ENCODE results near the gene OLFM2. TPM values are rescaled to one million over a fixed set of nuclear protein-coding genes. Genes with fewer than 3 reads are reported as not detected.

OLFM2 gene
- total and polyA plus RNA-seq, 9 of the 15 experiments (the other 6 are each of a cell fraction or from before 2014, with no cell fraction given) = 0.10 to 0.33 (median 0.23) TPM; not detected in 4

GRCh38 chr19:9818734-9819595 lies 117.3 kb downstream of the OLFM2 start, which contains the start of gene FBXL12 (continued):
- TF ChIP-seq, protein P1, sequence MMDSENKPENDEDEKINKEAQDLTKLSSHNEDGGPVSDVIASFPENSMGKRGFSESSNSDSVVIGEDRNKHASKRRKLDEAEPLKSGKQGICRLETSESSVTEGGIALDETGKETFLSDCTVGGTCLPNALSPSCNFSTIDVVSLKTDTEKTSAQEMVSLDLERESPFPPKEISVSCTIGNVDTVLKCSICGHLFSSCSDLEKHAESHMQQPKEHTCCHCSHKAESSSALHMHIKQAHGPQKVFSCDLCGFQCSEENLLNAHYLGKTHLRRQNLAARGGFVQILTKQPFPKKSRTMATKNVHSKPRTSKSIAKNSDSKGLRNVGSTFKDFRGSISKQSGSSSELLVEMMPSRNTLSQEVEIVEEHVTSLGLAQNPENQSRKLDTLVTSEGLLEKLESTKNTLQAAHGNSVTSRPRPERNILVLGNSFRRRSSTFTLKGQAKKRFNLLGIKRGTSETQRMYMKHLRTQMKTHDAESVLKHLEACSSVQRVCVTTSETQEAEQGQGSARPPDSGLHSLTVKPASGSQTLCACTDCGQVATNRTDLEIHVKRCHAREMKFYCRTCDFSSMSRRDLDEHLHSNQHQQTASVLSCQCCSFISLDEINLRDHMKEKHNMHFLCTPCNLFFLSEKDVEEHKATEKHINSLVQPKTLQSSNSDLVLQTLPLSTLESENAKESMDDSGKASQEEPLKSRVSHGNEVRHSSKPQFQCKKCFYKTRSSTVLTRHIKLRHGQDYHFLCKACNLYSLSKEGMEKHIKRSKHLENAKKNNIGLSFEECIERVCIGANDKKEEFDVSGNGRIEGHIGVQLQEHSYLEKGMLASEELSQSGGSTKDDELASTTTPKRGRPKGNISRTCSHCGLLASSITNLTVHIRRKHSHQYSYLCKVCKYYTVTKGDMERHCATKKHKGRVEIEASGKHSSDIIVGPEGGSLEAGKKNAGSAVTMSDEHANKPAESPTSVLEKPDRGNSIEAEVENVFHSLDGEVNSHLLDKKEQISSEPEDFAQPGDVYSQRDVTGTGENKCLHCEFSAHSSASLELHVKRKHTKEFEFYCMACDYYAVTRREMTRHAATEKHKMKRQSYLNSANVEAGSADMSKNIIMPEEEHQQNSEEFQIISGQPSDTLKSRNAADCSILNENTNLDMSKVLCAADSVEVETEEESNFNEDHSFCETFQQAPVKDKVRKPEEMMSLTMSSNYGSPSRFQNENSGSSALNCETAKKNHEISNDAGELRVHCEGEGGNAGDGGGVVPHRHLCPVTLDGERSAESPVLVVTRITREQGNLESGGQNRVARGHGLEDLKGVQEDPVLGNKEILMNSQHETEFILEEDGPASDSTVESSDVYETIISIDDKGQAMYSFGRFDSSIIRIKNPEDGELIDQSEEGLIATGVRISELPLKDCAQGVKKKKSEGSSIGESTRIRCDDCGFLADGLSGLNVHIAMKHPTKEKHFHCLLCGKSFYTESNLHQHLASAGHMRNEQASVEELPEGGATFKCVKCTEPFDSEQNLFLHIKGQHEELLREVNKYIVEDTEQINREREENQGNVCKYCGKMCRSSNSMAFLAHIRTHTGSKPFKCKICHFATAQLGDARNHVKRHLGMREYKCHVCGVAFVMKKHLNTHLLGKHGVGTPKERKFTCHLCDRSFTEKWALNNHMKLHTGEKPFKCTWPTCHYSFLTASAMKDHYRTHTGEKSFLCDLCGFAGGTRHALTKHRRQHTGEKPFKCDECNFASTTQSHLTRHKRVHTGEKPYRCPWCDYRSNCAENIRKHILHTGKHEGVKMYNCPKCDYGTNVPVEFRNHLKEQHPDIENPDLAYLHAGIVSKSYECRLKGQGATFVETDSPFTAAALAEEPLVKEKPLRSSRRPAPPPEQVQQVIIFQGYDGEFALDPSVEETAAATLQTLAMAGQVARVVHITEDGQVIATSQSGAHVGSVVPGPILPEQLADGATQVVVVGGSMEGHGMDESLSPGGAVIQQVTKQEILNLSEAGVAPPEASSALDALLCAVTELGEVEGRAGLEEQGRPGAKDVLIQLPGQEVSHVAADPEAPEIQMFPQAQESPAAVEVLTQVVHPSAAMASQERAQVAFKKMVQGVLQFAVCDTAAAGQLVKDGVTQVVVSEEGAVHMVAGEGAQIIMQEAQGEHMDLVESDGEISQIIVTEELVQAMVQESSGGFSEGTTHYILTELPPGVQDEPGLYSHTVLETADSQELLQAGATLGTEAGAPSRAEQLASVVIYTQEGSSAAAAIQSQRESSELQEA (IDR thresholded peaks at IDR 0.05; ENCODE audit: low read depth) = no peak
- TF ChIP-seq OTX1 (CRISPR knock-in tag; IDR thresholded peaks at IDR 0.05) (no peak), KLF6 (CRISPR knock-in tag; IDR thresholded peaks at IDR 0.05; ENCODE audit: borderline replicate concordance) (no peak), UBTF (IDR thresholded peaks at IDR 0.05; ENCODE audit: borderline replicate concordance in 1 of 2, low read depth in 2 of 2, low read length in 2 of 2) (0 out of 4 replicates have a peak, but pooled peaks of 1 of the 2 experiments have one; percentile 32), NFRKB (IDR thresholded peaks at IDR 0.05; ENCODE audit: low read depth) (peak; percentile 63), GTF2A2 (tag; IDR thresholded peaks at IDR 0.05) (no peak), MXD1 (CRISPR knock-in tag; IDR thresholded peaks at IDR 0.05; ENCODE audit: borderline replicate concordance, poor library complexity, severe bottlenecking) (peak; percentile 29), SUPT5H (IDR thresholded peaks at IDR 0.05) (peak; percentile 98), PKNOX1 (IDR thresholded peaks at IDR 0.05) (peak; percentile 66; the same call in 1 of the 2 replicates)
- TF ChIP-seq, protein P2, sequence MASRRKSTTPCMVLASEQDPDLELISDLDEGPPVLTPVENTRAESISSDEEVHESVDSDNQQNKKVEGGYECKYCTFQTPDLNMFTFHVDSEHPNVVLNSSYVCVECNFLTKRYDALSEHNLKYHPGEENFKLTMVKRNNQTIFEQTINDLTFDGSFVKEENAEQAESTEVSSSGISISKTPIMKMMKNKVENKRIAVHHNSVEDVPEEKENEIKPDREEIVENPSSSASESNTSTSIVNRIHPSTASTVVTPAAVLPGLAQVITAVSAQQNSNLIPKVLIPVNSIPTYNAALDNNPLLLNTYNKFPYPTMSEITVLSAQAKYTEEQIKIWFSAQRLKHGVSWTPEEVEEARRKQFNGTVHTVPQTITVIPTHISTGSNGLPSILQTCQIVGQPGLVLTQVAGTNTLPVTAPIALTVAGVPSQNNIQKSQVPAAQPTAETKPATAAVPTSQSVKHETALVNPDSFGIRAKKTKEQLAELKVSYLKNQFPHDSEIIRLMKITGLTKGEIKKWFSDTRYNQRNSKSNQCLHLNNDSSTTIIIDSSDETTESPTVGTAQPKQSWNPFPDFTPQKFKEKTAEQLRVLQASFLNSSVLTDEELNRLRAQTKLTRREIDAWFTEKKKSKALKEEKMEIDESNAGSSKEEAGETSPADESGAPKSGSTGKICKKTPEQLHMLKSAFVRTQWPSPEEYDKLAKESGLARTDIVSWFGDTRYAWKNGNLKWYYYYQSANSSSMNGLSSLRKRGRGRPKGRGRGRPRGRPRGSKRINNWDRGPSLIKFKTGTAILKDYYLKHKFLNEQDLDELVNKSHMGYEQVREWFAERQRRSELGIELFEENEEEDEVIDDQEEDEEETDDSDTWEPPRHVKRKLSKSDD (conservative IDR thresholded peaks at IDR 0.05; ENCODE audit: low read length) = no peak
